ENCODE measurements around the gene SYCE3.
A peak's percentile ranks its signal among the peaks of the same experiment; 100 is the strongest.

The SYCE3 gene

DNA sequence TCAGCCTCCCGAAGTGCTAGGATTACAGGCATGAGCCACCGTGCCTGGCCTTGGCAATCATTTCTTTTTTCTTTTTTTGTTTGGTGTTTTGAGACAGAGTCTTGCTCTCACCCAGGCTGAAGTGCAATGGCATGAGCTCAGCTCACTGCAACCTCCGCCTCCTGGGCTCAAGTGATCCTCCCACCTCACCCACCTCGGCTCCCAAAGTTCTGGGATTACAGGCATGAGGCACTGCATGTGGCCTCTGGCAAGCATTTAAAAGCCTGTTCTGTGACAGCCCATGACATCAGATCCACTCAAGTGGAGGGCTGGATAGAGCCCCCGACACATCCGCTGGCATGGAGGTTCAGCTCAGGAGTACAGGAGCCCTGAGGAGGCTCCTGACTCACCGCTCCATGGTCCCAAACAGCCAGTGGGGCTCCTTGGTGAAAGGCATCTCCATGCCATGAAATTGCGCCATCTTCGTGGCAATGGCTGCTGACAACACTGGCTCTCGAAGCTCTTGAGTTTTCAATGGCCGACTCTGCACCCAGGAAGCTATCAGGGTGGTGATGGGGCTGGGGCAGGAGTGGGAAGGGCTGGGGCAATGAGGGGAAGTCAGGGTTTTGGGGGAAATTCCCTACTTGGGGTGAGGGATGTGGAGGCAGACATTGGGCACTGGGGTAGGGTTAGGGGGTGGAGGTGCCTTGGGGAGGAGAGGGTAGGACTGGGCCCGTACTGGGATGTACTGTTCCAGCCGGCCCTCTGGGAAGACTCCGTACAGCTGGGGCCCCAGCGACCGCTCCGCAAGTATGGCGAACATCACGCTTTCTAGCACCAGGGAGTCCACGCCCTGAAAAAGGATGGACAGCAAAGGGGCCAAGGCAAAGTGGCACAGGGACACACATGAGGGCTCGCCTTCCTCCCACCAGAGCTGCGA is 18.6 kb upstream of the SYCE3 start:
- DNase-seq (ENCODE audit: low read depth) = no peak
- TF ChIP-seq, protein P1, sequence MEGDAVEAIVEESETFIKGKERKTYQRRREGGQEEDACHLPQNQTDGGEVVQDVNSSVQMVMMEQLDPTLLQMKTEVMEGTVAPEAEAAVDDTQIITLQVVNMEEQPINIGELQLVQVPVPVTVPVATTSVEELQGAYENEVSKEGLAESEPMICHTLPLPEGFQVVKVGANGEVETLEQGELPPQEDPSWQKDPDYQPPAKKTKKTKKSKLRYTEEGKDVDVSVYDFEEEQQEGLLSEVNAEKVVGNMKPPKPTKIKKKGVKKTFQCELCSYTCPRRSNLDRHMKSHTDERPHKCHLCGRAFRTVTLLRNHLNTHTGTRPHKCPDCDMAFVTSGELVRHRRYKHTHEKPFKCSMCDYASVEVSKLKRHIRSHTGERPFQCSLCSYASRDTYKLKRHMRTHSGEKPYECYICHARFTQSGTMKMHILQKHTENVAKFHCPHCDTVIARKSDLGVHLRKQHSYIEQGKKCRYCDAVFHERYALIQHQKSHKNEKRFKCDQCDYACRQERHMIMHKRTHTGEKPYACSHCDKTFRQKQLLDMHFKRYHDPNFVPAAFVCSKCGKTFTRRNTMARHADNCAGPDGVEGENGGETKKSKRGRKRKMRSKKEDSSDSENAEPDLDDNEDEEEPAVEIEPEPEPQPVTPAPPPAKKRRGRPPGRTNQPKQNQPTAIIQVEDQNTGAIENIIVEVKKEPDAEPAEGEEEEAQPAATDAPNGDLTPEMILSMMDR (IDR thresholded peaks at IDR 0.05; ENCODE audit: low read depth, low read length, missing control alignments) = no peak
- H3K4me3 ChIP-seq (ENCODE audit: low read depth, low read length) = peak overlapping the region; percentile 77
- in situ Hi-C loops (cut with HindIII; ENCODE audit: low sequenced_read_pairs) = no loop called here

DNA sequence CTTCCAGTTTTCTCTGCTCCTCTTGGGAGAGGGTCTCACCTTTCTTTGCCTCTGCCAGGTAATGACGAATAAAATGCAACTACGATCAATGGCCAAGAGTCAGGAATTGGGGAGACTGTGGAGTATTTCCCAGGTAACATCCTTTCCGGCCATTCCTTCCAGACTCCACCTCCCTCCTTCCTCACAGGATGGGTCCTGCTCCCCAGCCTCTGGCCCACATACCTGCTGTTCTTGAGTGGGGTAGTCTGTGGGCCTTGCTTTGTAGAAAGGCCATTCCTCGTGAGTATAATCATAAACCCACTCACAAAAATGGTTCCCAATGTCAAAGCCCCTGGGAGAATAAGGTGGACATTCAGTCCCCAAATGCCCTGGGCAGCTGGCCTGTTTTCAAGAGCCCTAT is 17.0 kb upstream of the SYCE3 start:
- no peak for DNase-seq (ENCODE audit: low read depth)
- no peak overlapping the region for H3K4me3 ChIP-seq (ENCODE audit: low read depth, low read length)
- TF ChIP-seq, protein P1 (IDR thresholded peaks at IDR 0.05; ENCODE audit: low read depth, low read length, missing control alignments) = no peak
- in situ Hi-C loops (cut with HindIII; ENCODE audit: low sequenced_read_pairs) = loop anchor here (5.0 kb wide), 1 partner anchor 48 kb away; the partner anchor contains the start of gene ARSA

DNA sequence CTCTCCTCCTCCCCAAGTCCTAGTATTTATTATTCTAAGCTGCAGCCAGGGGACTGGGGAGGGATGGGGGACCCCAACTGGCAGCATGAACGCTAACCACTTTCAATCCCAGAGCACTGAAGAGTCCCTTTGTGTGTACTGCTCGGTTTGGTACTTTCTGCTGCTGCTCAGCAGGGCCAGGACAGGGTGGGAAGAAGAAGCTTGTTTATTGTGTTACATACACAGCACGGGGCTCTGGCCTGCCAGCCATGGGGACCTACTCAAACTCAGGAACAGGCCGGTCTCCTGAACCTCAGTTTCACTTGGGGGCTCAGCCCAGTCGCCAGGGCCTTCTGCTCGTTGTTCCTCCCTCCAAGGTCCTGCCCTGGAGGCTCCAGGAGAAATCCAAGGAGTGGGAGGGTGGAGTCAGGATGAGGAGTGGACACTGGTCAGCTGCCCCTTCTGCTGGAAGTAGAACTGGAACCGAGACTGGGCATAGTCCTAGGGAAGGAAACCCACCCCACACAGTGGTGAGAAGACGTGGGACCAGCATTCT is 16.1 kb upstream of the SYCE3 start:
- in situ Hi-C loops (cut with HindIII; ENCODE audit: low sequenced_read_pairs) = loop anchor here (5.0 kb wide), 1 partner anchor 48 kb away; the partner anchor contains the start of gene ARSA
- no peak for DNase-seq (ENCODE audit: low read depth)
- TF ChIP-seq, protein P1 (IDR thresholded peaks at IDR 0.05; ENCODE audit: low read depth, low read length, missing control alignments) = no peak
- no peak overlapping the region for H3K4me3 ChIP-seq (ENCODE audit: low read depth, low read length)

DNA sequence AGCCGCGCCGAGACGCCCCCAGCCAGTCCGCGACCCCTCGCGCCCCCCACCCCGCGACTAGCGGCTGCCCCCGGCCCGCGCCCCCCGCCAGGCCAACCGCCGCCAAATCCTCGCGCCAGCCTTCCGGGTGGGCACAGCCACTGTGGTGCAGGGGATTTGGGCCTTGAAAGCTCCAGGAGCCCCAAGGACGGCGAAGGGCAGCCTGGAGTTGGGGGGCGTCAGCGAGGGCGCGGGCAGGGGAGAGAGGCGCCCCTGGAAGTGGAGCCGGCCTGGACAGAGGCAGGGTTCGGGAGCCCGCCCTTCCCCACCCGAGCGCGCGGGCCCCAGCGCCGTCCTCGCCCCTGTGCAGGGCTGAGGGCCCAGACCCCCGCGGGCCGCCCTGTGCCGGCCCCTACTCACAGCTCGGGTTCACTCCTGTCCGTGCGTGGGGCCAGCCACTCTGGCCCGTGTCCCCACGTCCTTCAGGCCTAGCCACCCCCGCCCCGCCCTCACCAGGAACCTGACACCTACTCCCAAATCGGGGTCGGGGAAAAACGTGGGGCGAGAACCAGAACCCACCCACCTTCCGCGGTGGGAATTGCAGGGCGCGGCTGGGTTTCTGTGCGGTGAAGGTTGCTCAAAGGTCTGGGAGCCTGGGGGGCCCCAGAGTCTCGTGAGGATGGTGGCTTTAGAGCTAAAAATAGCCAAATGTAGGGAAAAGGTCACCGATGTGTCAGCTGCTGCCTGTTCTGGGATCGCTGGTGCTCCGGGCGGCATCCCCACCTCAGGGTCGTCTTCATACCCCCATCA is 15.5 kb upstream of the SYCE3 start, which contains the start of gene CPT1B:
Gene CPT1B (minus strand): TSS at position 441 of the 789 bp plus-strand sequence. CDS start 512 bp downstream, outside the sequence.
- no peak within 1 kb of the TSS for H3K4me3 ChIP-seq (ENCODE audit: low read depth, low read length)
- no peak for DNase-seq (ENCODE audit: low read depth)
- TF ChIP-seq, protein P1 (IDR thresholded peaks at IDR 0.05; ENCODE audit: low read depth, low read length, missing control alignments) = no peak
- in situ Hi-C loops (cut with HindIII; ENCODE audit: low sequenced_read_pairs) = loop anchor here (5.0 kb wide), 1 partner anchor 49 kb away; the partner anchor contains the start of gene ARSA

DNA sequence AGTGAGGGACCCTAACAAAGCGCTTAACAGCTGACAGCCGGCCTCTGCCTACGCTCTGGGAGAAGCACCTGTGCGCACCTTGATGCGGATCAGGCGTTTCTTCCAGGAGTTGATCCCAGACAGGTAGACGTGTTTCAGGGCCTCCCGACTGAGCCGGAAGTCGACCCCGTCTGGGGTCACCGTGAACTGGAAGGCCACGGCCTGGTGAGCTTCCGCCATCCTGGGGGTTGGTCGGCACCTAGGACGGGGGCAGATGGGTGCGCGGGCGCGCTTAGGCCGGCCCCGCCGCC is 14.9 kb upstream of the SYCE3 start:
- in situ Hi-C loops (cut with HindIII; ENCODE audit: low sequenced_read_pairs) = loop anchor here (5.0 kb wide), 1 partner anchor 50 kb away; the partner anchor contains the start of gene ARSA
- H3K4me3 ChIP-seq (ENCODE audit: low read depth, low read length) = no peak overlapping the region
- DNase-seq (ENCODE audit: low read depth) = no peak
- TF ChIP-seq, protein P1 (IDR thresholded peaks at IDR 0.05; ENCODE audit: low read depth, low read length, missing control alignments) = no peak

Measured in astrocyte of the cerebellum (primary cell).